Neural progenitor cell (in vitro differentiated cells): Measurements from ENCODE around the gene RALGAPA2. TPM values are rescaled to one million over a fixed set of nuclear protein-coding genes. Genes with fewer than 3 reads are reported as not detected.

Experiments used
- DNase-seq: peaks from one replicate; pipeline ENCODE4 v3.0.0-alpha.2; 2016; ENCODE audit warnings: low spot score
- H2AFZ ChIP-seq: fragments of 200-600 bp; sonication (generic); replicated peaks from 2 replicates; pipeline ENCODE4 v1.6.1; 2016; ENCODE audit warnings: antibody characterized with exemption
- H3F3A ChIP-seq: fragments of 200-600 bp; sonication (generic); 2 replicates; pipeline ENCODE4 v1.6.1; 2016; ENCODE audit warnings: antibody characterized with exemption, low read depth
- H3K27ac ChIP-seq: fragments of 200-600 bp; sonication (generic); 2 replicates; pipeline ENCODE4 v1.5.1; 2016; ENCODE audit warnings: mild to moderate bottlenecking
- H3K27me3 ChIP-seq: fragments of 200-600 bp; sonication (generic); 2 replicates; pipeline ENCODE4 v1.6.1; 2016; ENCODE audit warnings: mild to moderate bottlenecking, moderate library complexity
- H3K36me3 ChIP-seq: fragments of 200-600 bp; sonication (generic); 2 replicates; pipeline ENCODE4 v1.5.1; 2016
- H3K4me1 ChIP-seq: fragments of 200-600 bp; sonication (generic); 2 replicates; pipeline ENCODE4 v1.6.1; 2016; ENCODE audit warnings: mixed run types
- H3K4me2 ChIP-seq: fragments of 200-600 bp; sonication (generic); 2 replicates; pipeline ENCODE4 v1.6.1; 2016
- H3K4me3 ChIP-seq: fragments of 200-600 bp; sonication (generic); 2 replicates; pipeline ENCODE4 v1.5.1; 2016
- H3K79me2 ChIP-seq: fragments of 200-600 bp; sonication (generic); 2 replicates; pipeline ENCODE4 v1.6.1; 2016; ENCODE audit warnings: low read depth
- H3K9ac ChIP-seq: fragments of 200-600 bp; sonication (generic); 2 replicates; pipeline ENCODE4 v1.6.1; 2016
- H3K9me3 ChIP-seq: fragments of 200-600 bp; sonication (generic); 2 replicates; pipeline ENCODE4 v1.5.1; 2016; ENCODE audit warnings: low read depth
- H4K20me1 ChIP-seq: fragments of 200-600 bp; sonication (generic); 2 replicates; pipeline ENCODE4 v1.6.1; 2016; ENCODE audit warnings: low read depth
- H3K27ac Mint-ChIP-seq: 3 replicates; pipeline ENCODE4 v1.8.0; 2021; ENCODE audit warnings: mixed read lengths
- H3K27me3 Mint-ChIP-seq: 2 replicates; pipeline ENCODE4 v1.8.0; 2022; ENCODE audit warnings: low read depth, mild to moderate bottlenecking, inconsistent platforms, moderate library complexity, mixed read lengths; ENCODE audit not compliant: insufficient read depth
- H3K36me3 Mint-ChIP-seq: 3 replicates; pipeline ENCODE4 v1.8.0; 2021; ENCODE audit warnings: mixed read lengths
- H3K4me1 Mint-ChIP-seq: 3 replicates; pipeline ENCODE4 v1.8.0; 2021; ENCODE audit warnings: mixed read lengths
- H3K4me3 Mint-ChIP-seq: 3 replicates; pipeline ENCODE4 v1.8.0; 2021; ENCODE audit warnings: mild to moderate bottlenecking, moderate library complexity, mixed read lengths
- H3K9me3 Mint-ChIP-seq: 3 replicates; pipeline ENCODE4 v1.8.0; 2020; ENCODE audit warnings: mixed read lengths
- EZH2 ChIP-seq: fragments of 200-600 bp; sonication (generic); IDR thresholded peaks from 2 replicates; pipeline ENCODE4 v1.6.1; 2017; ENCODE audit warnings: antibody characterized with exemption, mild to moderate bottlenecking, moderate library complexity
- EZH2phosphoT487 ChIP-seq: fragments of 200-600 bp; sonication (generic); IDR thresholded peaks from 2 replicates; pipeline ENCODE4 v1.6.1; 2017; ENCODE audit warnings: antibody characterized with exemption
- total RNA-seq: library from RNA; depleted of rRNA; stranded (reverse); fragments of >200 nt; gene quantifications from 2 replicates; pipeline ENCODE4 v1.2.3, GENCODE V29; 2015; ENCODE audit warnings: low replicate concordance
- TF ChIP-seq, protein P1 (sequence below): fragments of 200-600 bp; sonication (generic); IDR thresholded peaks from 2 replicates; pipeline ENCODE4 v1.5.1; 2017; ENCODE audit warnings: antibody characterized with exemption, mild to moderate bottlenecking

RALGAPA2 gene
- total RNA-seq, 1 donor from 2014 or later: 25.9 TPM

DNA sequence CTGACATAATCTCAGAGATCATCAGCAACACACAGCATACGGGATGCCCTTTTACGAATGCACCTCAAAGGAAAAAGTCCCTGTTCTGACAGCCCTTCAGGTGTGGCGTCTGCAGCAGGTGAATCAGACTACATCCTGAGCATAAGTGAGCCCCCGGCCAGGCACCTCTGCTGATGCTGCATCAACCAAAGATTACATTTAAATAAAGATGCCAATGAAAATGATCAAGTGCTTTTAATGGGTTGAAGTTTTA is 285.9 kb downstream of the RALGAPA2 start:
- Histone ChIP-seq H3K36me3 (no peaks in the 10 kb centered on the region), H3K9me3 (no peaks in the 10 kb centered on the region), H3K27ac (no peak overlapping the region), H3F3A (no peaks in the 10 kb centered on the region), H3K4me3 (no peak overlapping the region), H3K4me1 (no peaks in the 10 kb centered on the region), H4K20me1 (no peaks in the 10 kb centered on the region), H3K4me2 (no peak overlapping the region), H3K9ac (no peak overlapping the region), H3K27me3 (no peaks in the 10 kb centered on the region), H2AFZ (no peak overlapping the region), H3K79me2 (no peaks in the 10 kb centered on the region)
- TF ChIP-seq EZH2phosphoT487 (no peak), EZH2 (no peak)
- TF ChIP-seq, protein P1, sequence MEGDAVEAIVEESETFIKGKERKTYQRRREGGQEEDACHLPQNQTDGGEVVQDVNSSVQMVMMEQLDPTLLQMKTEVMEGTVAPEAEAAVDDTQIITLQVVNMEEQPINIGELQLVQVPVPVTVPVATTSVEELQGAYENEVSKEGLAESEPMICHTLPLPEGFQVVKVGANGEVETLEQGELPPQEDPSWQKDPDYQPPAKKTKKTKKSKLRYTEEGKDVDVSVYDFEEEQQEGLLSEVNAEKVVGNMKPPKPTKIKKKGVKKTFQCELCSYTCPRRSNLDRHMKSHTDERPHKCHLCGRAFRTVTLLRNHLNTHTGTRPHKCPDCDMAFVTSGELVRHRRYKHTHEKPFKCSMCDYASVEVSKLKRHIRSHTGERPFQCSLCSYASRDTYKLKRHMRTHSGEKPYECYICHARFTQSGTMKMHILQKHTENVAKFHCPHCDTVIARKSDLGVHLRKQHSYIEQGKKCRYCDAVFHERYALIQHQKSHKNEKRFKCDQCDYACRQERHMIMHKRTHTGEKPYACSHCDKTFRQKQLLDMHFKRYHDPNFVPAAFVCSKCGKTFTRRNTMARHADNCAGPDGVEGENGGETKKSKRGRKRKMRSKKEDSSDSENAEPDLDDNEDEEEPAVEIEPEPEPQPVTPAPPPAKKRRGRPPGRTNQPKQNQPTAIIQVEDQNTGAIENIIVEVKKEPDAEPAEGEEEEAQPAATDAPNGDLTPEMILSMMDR: no peak
- Mint-ChIP-seq H3K36me3 (peaks cover 10% of the 10 kb centered on the region), H3K4me1 (peaks cover 3% of the 10 kb centered on the region), H3K4me3 (no peak overlapping the region), H3K27me3 (peaks cover 9% of the 10 kb centered on the region), H3K27ac (no peak overlapping the region), H3K9me3 (no peaks in the 10 kb centered on the region)
- DNase-seq: no peak

DNA sequence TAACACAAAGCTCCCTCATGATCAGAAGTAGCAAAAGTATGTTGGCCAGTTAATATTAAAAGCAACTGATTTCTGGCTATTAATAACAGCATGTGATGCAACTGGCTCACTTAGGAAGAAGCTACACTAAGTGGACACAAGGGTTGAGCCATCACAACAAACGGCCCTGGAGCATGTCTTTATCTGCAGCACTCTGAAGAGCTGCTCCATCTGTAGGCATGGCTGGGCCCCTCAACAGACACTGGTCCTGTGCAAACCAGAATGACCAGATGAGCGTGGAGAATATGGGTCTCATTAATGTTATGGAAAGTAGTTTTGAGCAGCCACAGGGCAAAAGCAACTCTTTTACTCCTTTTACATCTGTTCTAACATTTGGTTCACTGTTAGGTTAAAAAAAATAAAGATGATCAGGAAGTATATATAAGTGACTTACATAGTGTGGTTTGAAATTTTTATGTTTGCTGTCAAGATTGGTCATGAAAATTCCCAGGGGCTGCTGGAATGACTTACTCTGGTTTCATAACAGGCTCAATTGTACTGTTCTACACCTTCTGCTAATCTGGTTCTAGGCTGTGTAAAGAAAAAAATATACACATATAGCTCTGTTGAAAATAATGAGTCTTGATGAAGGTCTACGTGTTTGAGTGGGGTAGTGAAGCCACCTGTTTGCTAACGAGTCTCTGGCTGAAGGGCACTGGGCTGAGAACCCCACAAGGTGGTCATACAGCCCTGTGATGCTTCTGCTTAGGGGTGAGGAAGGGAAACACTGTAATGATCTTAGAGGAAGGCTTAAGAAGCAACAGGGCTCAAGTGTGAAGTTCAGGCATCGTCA is 286.4 kb downstream of the RALGAPA2 start:
- TF ChIP-seq, protein P1: no peak
- TF ChIP-seq EZH2phosphoT487 (no peak), EZH2 (no peak)
- Histone ChIP-seq H3K27ac (no peak overlapping the region), H3K79me2 (no peaks in the 10 kb centered on the region), H2AFZ (no peak overlapping the region), H3K4me3 (no peak overlapping the region), H3K27me3 (no peaks in the 10 kb centered on the region), H3K9ac (no peak overlapping the region), H4K20me1 (no peaks in the 10 kb centered on the region), H3K9me3 (no peaks in the 10 kb centered on the region), H3K4me2 (no peak overlapping the region), H3K36me3 (no peaks in the 10 kb centered on the region), H3F3A (no peaks in the 10 kb centered on the region), H3K4me1 (no peaks in the 10 kb centered on the region)
- Mint-ChIP-seq H3K9me3 (no peaks in the 10 kb centered on the region), H3K36me3 (peaks cover 11% of the 10 kb centered on the region), H3K27me3 (peaks cover 6% of the 10 kb centered on the region), H3K4me3 (no peak overlapping the region), H3K4me1 (peaks cover 3% of the 10 kb centered on the region), H3K27ac (no peak overlapping the region)
- no peak for DNase-seq

DNA sequence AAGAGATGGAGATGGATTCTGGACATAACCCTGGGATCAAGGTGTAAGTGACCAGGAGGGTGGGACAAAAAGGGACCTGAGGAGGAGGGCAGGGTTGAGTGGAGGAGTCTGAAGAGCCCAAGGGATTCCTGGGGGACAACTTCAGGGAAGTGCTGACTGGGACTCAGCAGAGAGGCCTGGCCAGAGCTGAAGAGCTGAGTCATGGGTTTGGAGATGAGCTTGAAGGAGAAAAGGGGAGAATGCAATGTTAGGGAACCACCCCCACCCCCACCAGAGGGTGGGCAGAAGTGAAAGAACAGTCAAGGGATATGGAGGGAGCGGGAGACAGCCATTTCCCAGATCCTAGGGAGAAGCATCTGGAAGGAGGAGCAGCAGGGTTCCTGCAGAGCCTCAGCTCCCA is 289.3 kb downstream of the RALGAPA2 start:
- Histone ChIP-seq H3K27me3 (no peaks in the 10 kb centered on the region), H3F3A (no peaks in the 10 kb centered on the region), H3K9ac (no peak overlapping the region), H3K9me3 (no peaks in the 10 kb centered on the region), H3K4me1 (no peaks in the 10 kb centered on the region), H3K4me3 (no peak overlapping the region), H3K79me2 (no peaks in the 10 kb centered on the region), H3K36me3 (no peaks in the 10 kb centered on the region), H2AFZ (no peak overlapping the region), H4K20me1 (no peaks in the 10 kb centered on the region), H3K27ac (no peak overlapping the region), H3K4me2 (no peak overlapping the region)
- H3K4me3 Mint-ChIP-seq: no peak overlapping the region
- no peak overlapping the region for H3K27ac Mint-ChIP-seq
- no peak for DNase-seq
- H3K4me1 Mint-ChIP-seq: peaks cover 3% of the 10 kb centered on the region
- peaks cover 9% of the 10 kb centered on the region for H3K27me3 Mint-ChIP-seq
- no peaks in the 10 kb centered on the region for H3K9me3 Mint-ChIP-seq
- H3K36me3 Mint-ChIP-seq: peaks cover 17% of the 10 kb centered on the region
- TF ChIP-seq, protein P1: no peak
- no peak for TF ChIP-seq EZH2
- TF ChIP-seq EZH2phosphoT487: no peak
